GM15510 (cell line): ENCODE data around the gene FARP2.

Experiments used
- POLR2A ChIP-seq: IDR thresholded peaks from 3 replicates; pipeline ENCODE4 v1.6.1; 2011; ENCODE audit warnings: borderline replicate concordance; ENCODE audit not compliant: insufficient read length; ENCODE audit errors: extremely low read depth

The FARP2 gene

GRCh38 chr2:241415196-241415595 is 59.1 kb downstream of the FARP2 start:
- no peak for TF ChIP-seq POLR2A

- TF ChIP-seq POLR2A, result no peak
Observed at GRCh38 chr2:241417626-241418025, 61.5 kb downstream of the FARP2 start.

- no peak for TF ChIP-seq POLR2A
Observed at GRCh38 chr2:241421330-241421729, 65.2 kb downstream of the FARP2 start.

- TF ChIP-seq POLR2A, result no peak
Observed at GRCh38 chr2:241422350-241422749, 66.3 kb downstream of the FARP2 start.

- no peak for TF ChIP-seq POLR2A
Observed at GRCh38 chr2:241425368-241425767, 69.3 kb downstream of the FARP2 start.

- TF ChIP-seq POLR2A, result no peak
Observed at GRCh38 chr2:241430178-241430577, 74.1 kb downstream of the FARP2 start.

- TF ChIP-seq POLR2A, result no peak
Observed at GRCh38 chr2:241432824-241433448, 76.9 kb downstream of the FARP2 start.

- TF ChIP-seq POLR2A, result no peak
Observed at GRCh38 chr2:241437179-241437578, 81.1 kb downstream of the FARP2 start.

GRCh38 chr2:241441492-241441891 is 85.4 kb downstream of the FARP2 start:
- TF ChIP-seq POLR2A, result no peak

- no peak for TF ChIP-seq POLR2A
Observed at GRCh38 chr2:241443486-241444223, 87.6 kb downstream of the FARP2 start.

- no peak for TF ChIP-seq POLR2A
Observed at GRCh38 chr2:241445426-241445825, 89.3 kb downstream of the FARP2 start.

- no peak for TF ChIP-seq POLR2A
Observed at GRCh38 chr2:241451840-241452506, 95.9 kb downstream of the FARP2 start.

- TF ChIP-seq POLR2A, result no peak
Observed at GRCh38 chr2:241454837-241455485, 98.9 kb downstream of the FARP2 start.

- TF ChIP-seq POLR2A, result no peak
Observed at GRCh38 chr2:241456546-241456945, 100.5 kb downstream of the FARP2 start.

GRCh38 chr2:241458687-241459086 is 102.6 kb downstream of the FARP2 start:
- no peak for TF ChIP-seq POLR2A

GRCh38 chr2:241459520-241459919 is 103.4 kb downstream of the FARP2 start:
- no peak for TF ChIP-seq POLR2A

GRCh38 chr2:241460631-241461030 is 104.5 kb downstream of the FARP2 start:
- TF ChIP-seq POLR2A, result no peak
